Stimulated activated CD8-positive, alpha-beta memory T cell treated with anti-CD3 and anti-CD28 coated beads, Interleukin-2, amount 100 ng/mL, for 48 hours (primary cell): ENCODE data around the gene EXOC7.
"Not testable (repeated sequence)": the region's sequence is repeated elsewhere in the genome, so short reads cannot be mapped to it uniquely, and the experiment has no call there.

Source experiments
- DNase-seq, 2 donors: peaks; one replicate each; pipeline ENCODE4 v3.0.0-alpha.2; 2020; ENCODE audit warnings: low read depth in 2 of 2

Gene EXOC7

DNA sequence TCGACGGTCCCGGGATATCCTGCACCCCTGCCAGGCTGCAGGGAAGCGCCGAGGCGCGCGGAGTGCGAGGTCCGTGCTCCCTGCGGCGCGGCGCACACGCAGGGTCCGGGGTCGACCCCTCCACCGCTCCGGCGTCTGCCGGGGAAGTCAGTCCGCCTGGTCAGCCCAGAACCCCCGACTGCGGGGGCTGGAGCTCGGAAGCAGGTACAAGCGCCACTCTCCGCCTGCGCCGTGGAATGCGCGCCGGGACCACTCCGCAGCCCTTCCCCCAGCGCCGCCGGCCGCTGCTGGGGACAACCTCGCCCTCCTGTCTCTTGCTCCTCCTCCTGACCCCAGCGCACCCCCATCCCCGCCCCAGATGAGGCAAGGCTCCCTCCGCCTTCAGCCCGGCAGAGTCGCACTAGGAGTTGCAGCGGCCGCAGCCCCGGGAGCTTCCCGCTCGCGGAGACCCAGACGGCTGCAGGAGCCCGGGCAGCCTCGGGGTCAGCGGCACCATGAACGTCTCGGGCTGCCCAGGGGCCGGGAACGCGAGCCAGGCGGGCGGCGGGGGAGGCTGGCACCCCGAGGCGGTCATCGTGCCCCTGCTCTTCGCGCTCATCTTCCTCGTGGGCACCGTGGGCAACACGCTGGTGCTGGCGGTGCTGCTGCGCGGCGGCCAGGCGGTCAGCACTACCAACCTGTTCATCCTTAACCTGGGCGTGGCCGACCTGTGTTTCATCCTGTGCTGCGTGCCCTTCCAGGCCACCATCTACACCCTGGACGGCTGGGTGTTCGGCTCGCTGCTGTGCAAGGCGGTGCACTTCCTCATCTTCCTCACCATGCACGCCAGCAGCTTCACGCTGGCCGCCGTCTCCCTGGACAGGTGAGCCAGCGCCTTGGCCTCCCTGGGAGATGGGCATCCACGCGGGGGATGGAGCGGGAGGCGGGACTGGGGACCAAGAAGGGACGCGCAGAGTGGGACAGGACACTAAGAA lies 28.9 kb downstream of the EXOC7 start, which contains the start of gene GALR2:
GALR2 (plus strand) TSS at position 392 of the 974 bp plus-strand sequence; CDS start at position 495, 103 bp downstream.
- DNase-seq: no peak

GRCh38 chr17:76072148-76072858 lies 31.3 kb downstream of the EXOC7 start, which contains the start of gene SRP68:
Gene SRP68 (minus strand): TSS chr17:76072517. CDS start chr17:76072491, 26 bp downstream.
- peak; percentile 76 to 81 for DNase-seq

DNA sequence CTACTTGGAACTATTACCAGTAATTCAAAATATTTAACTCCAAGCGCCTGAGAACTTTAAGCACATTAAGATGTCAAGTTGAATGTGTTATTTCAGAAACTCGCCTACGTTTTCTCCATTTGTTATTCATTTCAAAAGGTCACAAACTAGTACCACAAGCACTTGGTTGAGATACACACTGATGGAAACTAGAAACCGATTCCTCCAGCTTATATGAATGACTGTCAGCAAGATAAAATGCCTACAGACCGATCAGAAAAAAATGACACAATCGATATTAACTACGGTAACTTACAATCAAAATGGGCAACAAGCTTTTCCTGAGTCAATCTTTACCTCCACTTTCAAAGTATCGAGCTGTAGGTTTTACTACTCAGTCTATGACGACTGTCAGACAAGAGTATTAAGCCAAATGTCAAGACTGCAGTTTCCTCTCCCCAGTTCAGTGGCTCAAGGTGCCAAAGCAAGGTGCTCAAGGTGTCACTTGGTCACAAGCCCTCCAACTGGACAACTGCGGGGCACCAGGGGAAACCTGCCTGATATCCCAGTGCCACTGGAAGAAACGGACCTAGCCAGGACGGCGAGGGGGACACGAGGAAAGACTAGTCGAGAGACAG lies 31.9 kb downstream of the EXOC7 start:
- no peak for DNase-seq

GRCh38 chr17:76065775-76066174 lies 37.8 kb downstream of the EXOC7 start:
- DNase-seq: no peak

DNA sequence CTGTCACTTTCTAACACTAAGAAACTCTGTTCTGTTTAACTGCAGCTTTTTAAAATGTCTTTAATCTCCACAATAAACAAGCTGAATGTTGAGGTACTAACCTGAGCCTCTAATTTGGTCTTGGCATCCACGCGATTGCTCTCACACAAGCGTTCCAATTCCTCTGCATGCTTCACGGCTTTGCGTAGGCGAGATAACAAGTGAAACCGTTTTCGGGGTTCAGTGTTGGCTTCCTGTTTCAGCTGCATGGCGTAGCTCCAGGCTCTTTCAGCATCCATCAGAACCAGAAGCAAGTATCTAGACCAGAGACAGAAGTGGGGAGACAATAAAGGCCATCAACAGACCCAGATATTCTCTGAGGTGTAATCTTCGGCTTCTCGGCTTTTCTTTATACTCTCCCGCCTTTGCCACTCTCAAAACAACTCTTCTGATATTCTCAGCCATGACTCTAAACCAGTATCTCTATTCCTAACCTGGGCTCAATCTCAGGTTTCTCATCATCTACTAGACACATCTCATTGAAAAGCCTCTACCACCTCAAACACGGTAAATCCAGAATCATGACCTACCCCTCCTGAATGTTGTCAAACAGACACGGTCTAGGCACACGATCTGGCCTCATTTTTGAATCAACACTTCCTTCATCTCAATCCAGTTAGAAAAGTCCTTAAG lies 39.6 kb downstream of the EXOC7 start:
- DNase-seq: no peak

- not testable (repeated sequence) for DNase-seq
Observed at GRCh38 chr17:76058264-76058663, 45.3 kb downstream of the EXOC7 start.

GRCh38 chr17:76056882-76057281 lies 46.7 kb downstream of the EXOC7 start:
- DNase-seq: no peak

GRCh38 chr17:76054112-76054476 lies 49.5 kb downstream of the EXOC7 start:
- DNase-seq: no peak

DNA sequence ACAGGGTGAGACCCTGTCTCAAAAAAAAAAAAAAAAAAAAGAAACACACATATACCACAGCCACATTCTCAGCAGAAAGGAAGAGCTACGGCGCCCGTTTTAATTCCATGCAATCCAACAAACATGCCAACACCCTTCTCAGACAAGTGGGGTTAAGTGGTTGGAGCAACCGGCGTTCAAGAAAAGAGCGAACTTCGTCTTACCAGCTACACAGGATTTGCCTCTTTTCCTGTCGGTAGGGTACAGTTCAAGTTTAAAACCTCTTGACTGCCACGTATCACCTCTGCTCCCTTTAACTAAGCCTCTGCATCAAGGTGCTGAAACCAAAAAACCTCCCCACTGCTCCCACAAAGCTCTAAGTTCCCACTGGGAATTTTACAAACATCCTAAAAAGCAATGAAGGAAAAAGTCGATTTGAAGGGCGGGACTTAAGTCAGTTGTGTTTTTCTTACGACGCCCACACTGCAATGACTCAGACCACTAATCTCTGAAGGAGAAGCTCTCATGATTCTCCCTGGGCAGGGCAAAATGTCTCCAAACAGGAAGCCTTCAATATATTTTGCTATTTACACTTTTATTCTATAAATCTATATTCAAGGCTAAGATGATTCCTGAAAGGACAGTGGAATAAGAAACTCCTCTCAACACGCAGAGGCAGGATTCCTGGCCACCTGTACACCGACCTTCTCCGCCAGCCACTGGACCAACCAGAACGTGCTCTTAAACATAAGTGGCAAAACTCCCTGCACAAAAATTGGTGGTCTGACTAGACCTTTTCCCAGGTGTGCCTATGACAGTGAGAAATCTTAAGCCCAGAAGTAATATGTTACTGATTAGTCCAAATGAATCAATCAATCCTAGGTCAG lies 50.1 kb downstream of the EXOC7 start:
- no peak for DNase-seq

- DNase-seq: no peak
Observed at GRCh38 chr17:76051561-76051960, 52.0 kb downstream of the EXOC7 start.

DNA sequence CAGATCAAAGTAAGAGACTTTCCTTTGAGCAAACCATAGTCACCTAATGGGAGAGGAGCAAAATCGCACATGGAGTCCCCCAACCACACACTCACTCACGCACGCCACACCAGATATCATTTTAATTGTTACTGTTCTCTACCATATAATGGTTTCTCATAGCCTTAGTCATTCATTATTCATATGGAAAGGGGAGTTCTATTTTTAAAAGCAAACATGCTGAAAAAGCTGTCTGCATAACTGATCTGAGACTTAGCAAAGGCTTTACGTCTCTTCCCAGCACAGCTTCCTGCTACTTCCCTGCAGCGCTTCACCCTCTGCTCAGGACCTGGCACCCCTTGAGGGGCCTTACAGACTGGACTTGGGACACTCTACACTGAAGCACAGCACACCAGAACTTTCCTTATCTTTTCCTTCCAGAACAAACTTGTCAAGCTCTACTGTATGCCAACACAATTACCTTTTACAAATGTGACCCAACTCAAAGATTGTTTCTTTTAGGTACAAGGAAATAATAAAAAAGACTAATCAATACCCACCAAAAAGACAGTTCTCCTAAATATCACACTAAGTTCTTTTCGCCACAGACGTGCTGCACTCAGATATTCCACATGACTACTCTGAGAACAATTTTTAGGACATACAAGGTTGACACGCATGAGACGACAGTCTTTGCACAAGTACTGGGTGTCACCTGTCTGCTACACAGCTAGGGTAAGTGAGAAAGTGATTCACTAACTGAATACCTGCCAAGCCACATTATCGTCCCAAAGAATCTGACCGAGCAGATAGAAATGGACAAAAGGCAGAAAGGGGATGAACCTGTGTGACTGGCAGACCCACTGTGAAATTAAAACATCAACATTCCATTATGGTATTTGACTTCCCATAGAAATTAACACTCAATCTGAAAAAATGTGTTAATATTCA lies 52.8 kb downstream of the EXOC7 start:
- DNase-seq: no peak

DNA sequence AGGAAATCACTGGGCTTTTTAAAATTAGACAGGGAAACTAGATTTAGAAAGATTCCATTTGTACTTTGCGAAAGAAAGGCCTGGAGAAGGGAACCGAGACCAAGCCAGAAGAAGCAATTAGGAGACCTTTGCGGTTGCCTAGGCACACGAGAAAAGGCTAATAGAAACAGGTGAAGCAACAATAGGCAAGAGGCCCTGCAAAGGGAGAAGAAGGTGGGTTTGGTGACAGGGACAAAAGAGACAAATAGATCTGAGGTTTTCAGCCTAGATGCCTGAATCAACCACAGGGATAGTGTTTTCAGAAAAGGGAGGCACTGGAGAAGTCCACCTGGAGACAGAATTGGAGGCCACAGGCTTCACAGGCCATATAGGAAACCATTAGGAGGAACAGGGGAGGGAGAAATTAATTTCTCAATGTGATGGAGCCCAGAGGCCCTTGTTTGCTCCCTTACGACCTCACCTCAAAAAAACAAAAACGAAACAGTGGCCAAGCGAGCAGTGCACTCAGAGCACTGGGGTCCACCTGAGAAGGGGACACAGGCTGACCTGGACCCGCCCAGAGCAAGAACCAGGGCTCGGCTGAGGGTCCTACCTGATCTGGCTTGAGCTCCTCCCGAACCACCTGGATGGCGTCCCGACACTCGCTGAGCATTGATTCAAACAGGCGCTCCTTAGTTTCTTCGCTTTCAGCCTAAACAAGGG lies 53.6 kb downstream of the EXOC7 start:
- DNase-seq: no peak

DNA sequence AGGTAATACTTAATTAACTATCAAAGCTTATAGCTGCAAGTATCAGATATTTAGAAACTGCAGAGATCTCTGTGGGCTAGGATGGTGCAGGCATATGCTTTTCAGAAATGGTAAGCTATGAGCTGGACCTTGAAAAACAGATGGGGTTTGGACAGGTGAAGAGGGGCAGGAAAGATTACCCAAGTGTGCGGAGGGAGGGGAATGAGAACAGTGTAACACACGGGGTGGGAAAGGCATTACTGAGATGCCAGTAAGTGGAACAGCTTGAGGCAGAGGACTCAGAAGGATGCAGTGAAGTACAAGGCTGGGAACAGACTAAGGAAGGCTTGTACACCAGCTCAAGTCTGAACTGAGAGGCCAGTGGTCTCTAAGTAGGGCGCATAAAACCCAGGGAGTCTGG lies 54.3 kb downstream of the EXOC7 start:
- DNase-seq: no peak

GRCh38 chr17:76048711-76049110 lies 54.9 kb downstream of the EXOC7 start:
- DNase-seq: no peak

DNA sequence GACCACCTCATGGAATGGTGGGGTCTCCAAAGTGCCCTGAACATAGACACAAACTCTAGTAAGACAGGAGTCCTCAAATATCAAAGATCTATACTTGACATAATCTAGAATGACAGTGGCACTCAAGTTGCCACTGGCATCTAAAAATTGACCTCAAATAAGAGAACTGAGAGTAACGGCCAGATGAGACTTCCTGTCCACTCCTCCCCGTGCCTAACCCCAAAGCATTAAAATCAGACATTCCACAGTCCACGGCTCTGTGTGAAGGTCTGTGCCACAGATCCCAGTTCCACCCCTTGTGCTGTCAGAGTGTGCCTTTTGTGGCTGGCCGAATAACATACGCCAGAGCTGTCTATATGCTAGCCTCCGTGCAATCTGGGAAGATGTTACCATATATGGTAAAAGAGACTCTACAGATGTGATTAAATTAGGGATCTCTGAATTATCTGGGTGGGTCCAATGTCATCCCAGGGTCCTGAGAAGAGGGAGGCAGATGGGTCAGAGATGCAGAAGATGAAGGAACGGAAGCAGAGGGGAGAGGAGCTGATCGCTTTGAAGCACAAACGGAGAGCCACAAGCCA lies 55.5 kb downstream of the EXOC7 start:
- no peak for DNase-seq

- no peak for DNase-seq
Observed at GRCh38 chr17:76046064-76046463, 57.5 kb downstream of the EXOC7 start.

- DNase-seq: not testable (repeated sequence)
Observed at GRCh38 chr17:76044475-76045007, 59.0 kb downstream of the EXOC7 start.

GRCh38 chr17:76042868-76043267 lies 60.7 kb downstream of the EXOC7 start:
- not testable (repeated sequence) for DNase-seq
